ENCODE measurements around the gene KLC1.

DNA sequence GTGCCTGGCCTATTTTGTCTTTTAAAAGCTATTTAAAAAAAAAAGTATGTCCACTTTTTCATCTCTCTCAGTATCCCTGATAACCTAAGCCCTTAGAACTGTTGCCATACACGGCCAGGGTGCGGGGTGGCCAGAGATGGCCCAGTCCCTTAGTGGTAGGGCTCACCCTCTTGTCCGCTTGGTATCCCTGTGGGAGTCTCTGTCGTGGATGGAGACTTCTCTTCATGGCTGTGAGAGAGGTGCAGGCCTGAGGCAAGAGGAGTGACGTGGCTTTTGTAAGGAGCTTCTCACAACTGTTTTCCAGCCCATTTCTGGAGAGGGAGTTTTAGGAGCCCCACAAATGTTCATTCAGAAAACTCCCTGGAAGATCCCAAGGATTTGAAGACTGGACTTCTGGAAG lies 59.4 kb downstream of the KLC1 start:
- TF ChIP-seq TBL1XR1 (IDR thresholded peaks at IDR 0.05; ENCODE audit: borderline replicate concordance, low read length, partially characterized antibody) (no peak), POLR2A (IDR thresholded peaks at IDR 0.05; ENCODE audit: insufficient read depth in 1 of 2, low read depth in 2 of 2, low read length in 2 of 2) (no peak), TOPORS (CRISPR knock-in tag; IDR thresholded peaks at IDR 0.05) (no peak), MAFK (conservative IDR thresholded peaks at IDR 0.05 in 1 of 2, IDR thresholded peaks at IDR 0.05 in 1 of 2; ENCODE audit: low read length in 2 of 2) (no peak), JUND (CRISPR knock-in tag; IDR thresholded peaks at IDR 0.05) (no peak), KAT2B (IDR thresholded peaks at IDR 0.05; ENCODE audit: borderline replicate concordance, low read depth, low read length) (no peak), PHF5A (CRISPR knock-in tag; IDR thresholded peaks at IDR 0.05; ENCODE audit: low read depth, unreplicated experiment) (no peak), RAD51 (IDR thresholded peaks at IDR 0.05; ENCODE audit: borderline replicate concordance) (no peak)
- TF ChIP-seq, protein P1, sequence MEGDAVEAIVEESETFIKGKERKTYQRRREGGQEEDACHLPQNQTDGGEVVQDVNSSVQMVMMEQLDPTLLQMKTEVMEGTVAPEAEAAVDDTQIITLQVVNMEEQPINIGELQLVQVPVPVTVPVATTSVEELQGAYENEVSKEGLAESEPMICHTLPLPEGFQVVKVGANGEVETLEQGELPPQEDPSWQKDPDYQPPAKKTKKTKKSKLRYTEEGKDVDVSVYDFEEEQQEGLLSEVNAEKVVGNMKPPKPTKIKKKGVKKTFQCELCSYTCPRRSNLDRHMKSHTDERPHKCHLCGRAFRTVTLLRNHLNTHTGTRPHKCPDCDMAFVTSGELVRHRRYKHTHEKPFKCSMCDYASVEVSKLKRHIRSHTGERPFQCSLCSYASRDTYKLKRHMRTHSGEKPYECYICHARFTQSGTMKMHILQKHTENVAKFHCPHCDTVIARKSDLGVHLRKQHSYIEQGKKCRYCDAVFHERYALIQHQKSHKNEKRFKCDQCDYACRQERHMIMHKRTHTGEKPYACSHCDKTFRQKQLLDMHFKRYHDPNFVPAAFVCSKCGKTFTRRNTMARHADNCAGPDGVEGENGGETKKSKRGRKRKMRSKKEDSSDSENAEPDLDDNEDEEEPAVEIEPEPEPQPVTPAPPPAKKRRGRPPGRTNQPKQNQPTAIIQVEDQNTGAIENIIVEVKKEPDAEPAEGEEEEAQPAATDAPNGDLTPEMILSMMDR (CRISPR knock-in tag; IDR thresholded peaks at IDR 0.05): no peak
- TF ChIP-seq, protein P2, sequence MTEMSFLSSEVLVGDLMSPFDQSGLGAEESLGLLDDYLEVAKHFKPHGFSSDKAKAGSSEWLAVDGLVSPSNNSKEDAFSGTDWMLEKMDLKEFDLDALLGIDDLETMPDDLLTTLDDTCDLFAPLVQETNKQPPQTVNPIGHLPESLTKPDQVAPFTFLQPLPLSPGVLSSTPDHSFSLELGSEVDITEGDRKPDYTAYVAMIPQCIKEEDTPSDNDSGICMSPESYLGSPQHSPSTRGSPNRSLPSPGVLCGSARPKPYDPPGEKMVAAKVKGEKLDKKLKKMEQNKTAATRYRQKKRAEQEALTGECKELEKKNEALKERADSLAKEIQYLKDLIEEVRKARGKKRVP (CRISPR knock-in tag; IDR thresholded peaks at IDR 0.05): no peak
- TF ChIP-seq, protein P3, sequence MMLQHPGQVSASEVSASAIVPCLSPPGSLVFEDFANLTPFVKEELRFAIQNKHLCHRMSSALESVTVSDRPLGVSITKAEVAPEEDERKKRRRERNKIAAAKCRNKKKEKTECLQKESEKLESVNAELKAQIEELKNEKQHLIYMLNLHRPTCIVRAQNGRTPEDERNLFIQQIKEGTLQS (CRISPR knock-in tag; IDR thresholded peaks at IDR 0.05): no peak

All from HepG2 (cell line).